GM19328 (cell line): ENCODE results near the gene GNG2.
A peak's percentile ranks its signal among the peaks of the same experiment; 100 is the strongest.

ENCODE experiments used
- ATAC-seq: cut with Tn5 transposase; IDR thresholded peaks from one replicate; pipeline ENCODE4 v1.9.1; 2021; ENCODE audit warnings: mild to moderate bottlenecking, moderate library complexity; ENCODE audit not compliant: unreplicated experiment

Gene GNG2

GRCh38 chr14:51989293-51990234 lies 129.2 kb downstream of the GNG2 start, which contains the start of gene RTRAF:
Gene RTRAF, plus strand, starts transcription at chr14:51989546. Its CDS starts 94 bp downstream, at chr14:51989640.
- peak; percentile 91 for ATAC-seq

DNA sequence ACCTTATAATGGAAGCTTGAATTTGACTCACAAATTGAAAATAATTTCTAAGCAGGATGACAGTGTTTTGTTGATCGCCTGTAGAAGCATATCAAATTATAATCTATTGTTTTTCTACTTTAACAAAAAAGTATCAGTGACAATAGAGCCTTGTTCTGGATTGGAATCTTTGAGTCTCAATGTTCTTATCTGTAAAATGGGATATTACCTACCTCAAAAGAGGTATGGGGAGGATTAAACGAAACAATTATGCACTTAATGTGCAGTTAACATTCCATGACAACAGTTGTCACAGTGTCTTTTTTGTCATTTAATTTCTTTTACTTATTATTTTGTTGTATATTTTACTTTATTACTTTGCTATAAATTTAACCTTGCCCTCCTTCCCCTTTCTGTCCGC lies 130.1 kb downstream of the GNG2 start:
- no peak for ATAC-seq

DNA sequence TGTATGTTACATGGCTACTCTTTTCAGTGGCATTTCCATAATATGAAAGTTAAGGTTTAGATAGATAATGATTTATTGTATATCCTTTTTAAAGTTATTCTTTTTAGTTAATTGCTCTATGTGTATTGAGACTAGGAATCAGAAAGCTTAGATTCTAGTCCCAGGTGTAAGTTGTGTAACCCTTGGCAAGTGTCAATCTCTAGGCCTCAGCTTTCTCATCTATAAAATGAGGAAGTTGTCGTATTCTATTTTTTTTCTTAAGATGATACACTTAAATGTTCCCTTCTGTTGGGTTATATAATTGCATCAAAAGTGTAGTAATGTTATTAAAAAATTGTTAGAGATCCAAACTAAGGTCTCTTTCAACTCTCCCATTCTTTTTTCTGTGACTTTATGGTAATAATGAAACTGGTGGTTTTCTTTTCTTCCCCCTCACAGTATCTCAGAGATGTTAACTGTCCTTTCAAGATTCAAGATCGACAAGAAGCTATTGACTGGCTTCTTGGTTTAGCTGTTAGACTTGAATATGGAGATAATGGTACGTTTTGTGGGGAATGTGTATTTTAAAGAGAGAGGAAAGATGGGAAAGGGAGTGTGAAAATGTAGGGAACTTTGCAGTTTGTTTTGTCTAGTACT lies 133.0 kb downstream of the GNG2 start:
- no peak for ATAC-seq

DNA sequence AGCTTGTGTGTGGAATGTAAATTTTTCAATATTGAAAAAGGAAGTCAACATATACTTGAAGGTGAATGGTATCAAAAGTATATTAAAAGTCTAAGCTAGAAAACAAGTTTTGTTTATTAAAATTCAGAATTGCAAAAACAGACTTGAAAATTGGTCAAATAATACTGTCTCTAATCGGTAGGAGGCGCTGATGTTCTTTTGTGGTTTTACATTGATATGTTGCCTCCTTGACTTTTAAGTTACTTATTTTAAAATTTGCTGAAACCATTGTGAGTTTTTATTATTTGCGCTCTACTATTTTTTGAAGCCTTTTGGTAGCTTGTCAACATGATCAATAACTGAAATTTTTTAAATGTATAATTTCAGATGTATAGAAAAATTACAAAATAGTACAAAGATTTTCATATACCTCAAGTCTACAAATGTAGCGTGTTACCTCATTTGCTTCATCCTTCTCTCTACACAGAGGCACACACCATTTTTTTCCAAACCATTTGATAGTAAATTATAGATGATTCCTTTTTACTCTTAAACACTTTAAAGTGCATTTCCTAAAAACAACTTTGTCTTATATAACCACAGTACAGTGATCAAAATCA lies 135.8 kb downstream of the GNG2 start:
- no peak for ATAC-seq

GRCh38 chr14:51998348-51998747 lies 137.9 kb downstream of the GNG2 start:
- no peak for ATAC-seq

- ATAC-seq: no peak
These were observed 138.7 kb downstream of the GNG2 start for GRCh38 chr14:51999084-51999483.

DNA sequence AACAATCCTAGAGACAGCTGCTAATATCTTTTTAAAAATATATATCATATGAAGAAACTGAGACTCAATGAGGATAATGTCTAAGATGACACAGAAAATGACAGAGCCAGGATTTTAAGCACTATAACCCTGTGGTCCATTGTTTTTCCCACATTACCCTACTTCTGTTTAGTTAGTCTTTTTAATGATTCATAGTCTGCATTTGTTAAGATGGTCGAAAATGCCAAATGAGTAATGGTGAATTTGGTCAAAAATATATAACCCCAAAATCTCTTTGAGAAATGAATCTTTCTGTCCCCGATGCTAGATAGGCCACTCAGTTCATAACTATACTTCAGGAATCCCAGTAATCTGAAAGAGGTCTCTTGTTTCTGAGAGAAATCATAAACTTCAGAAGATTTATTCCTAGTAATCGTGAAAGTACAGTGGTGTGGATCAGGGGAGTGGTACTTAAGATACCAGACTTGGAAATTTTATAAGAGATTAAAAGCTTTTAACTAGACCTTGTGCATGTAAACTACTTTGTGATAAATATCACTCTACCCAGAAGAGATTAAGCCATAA lies 139.7 kb downstream of the GNG2 start:
- no peak for ATAC-seq

DNA sequence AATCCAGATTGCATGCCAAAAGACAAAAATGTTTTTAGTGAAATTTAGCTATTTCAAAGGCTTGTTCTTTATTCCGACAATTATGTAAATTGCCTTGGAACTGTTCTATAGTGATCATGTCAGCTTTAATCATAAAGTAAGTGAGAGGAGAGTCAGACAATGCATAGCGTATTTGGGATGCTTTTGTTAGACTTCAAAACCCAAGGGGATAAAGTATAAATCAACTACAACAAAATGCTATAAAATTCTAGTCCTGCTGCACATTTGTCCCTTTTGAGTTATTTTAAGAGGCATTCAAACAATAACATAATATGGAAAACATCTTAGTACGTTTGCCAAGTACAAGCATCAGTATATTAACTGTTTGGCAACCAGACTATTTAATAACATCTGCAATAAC lies 140.3 kb downstream of the GNG2 start:
- ATAC-seq: no peak

DNA sequence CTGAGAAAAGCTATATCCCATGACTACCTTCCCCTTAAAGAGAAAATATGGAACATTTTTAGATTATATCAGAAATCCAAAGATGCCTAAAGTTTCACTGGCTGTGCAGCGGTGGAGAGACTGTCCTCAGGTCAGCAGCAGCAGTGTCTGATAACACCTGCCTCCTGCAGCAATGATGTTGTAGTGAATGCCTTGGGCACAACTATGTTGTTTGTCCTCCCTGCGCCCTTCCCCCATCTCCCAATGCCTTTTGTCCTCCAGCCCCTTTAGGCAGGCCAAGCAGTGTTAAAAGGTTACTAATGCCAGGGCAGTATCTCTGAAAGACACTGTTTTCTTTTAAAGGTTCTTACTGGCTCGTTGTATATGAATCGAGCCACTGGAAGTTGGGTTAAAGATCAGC lies 142.1 kb downstream of the GNG2 start:
- ATAC-seq: no peak

GRCh38 chr14:52003324-52003723 lies 142.9 kb downstream of the GNG2 start:
- no peak for ATAC-seq

DNA sequence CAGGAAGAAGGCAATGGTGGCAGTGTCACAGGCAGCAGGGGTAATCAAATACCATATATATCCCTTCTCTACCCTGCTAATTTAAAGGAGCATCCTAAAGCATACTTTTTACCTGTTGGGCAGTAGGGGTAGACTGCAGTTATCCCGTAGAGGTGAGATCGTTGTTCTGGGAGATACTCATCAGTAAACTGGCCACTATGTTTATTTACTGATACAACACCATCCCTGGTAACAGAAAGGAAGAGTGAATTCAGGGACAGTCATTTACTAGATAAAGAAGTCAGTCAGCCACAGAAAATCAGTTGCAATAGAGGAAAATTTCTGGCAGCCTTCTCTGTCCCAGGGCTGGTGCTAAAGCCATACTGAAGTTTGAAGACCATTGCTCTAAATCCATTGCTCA lies 145.2 kb downstream of the GNG2 start:
- ATAC-seq: no peak

DNA sequence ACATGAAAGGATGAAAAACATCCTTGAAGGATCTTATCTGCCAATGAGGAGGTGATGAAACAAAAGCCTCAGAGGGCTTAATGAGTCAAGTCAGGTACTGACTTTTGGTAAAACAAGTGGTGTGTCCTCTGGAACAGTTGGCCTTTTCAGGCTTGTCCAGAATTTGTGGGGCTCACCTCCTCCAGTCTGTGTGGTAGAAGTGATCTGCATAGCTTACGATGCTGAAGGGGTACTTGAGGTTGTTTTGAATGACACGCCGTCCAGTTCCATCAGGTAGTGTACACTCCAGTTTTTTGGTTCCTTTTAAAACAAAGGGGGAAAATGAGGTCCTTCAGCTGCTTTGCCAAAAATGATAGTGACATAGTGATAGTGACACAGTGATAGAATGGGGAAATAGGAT lies 145.9 kb downstream of the GNG2 start:
- ATAC-seq: no peak

DNA sequence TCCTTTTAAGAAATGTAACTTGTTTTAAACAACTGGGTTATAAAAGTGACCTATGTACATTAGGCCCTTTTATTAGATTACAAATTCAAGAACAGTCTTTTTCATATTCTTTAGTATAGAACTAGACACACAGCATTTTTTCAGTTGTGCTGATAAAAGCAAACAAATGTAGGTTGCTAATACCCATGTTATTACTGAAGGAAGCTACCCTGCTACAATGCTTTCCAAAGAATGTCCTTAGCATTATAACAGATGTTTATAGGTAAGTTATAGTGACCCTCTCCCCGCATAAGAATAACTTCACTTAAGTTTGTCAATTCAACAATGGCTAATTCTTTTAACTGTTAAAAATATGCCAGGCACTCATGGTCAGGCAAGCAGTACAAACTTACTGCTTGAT lies 146.8 kb downstream of the GNG2 start:
- ATAC-seq: no peak

GRCh38 chr14:52007637-52008036 lies 147.2 kb downstream of the GNG2 start:
- no peak for ATAC-seq

GRCh38 chr14:52008136-52008535 lies 147.7 kb downstream of the GNG2 start:
- no peak for ATAC-seq

DNA sequence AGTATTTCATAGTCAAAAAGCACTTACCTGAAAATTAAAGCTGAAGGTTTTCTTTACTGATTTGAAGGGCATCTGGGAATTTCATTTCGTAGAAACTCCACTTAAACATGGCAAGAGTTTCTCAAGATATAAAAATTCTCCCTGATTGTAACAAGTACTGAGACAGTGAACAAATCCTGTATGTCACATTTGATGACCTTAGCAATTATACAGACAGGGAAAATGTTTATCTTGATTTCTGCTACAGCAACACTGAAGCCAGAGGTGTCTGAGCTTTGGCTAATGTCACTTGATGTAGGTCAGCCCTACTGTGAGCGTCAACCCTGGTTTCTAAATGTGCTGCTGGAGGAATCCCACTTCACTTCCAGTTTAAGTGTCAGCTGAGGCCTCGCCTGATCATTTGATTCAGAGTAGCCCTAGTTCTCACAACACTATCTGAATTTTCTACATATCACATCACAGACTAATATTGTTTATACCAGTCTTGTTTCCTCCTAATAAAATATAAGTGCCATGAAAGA lies 149.8 kb downstream of the GNG2 start:
- ATAC-seq: no peak

- ATAC-seq: no peak
These were observed 151.1 kb downstream of the GNG2 start for GRCh38 chr14:52011523-52011922.

GRCh38 chr14:52012635-52013034 lies 152.2 kb downstream of the GNG2 start:
- no peak for ATAC-seq

DNA sequence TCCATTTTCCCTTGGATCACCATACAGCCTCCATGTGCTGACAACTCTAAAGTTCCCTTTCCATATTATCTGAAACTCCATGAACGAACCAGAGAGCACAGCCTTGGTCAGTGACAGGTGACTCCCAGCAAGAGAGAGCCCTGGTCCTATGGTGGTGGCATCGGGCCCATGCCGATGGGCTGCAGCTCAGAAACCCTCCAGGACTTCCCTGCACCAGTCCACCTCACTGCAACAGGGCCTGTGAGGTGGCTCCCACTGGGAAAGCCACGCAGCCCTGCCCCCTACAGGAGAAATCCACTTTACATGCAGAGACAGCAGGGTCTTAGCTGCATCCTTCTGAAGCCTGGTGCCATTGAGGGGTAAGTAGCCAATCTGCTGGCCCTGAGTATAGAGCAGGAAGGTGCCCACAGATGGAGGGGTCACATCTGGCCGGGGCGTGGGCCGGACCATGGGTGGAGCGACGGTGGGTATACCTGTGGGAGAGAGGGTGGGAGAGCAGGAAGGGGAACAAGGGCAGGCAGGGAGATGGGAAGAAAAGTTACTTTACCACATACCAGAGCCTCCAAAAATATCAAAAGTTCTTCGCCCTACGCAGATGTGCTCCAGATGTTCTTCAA lies 153.7 kb downstream of the GNG2 start:
- ATAC-seq: no peak

DNA sequence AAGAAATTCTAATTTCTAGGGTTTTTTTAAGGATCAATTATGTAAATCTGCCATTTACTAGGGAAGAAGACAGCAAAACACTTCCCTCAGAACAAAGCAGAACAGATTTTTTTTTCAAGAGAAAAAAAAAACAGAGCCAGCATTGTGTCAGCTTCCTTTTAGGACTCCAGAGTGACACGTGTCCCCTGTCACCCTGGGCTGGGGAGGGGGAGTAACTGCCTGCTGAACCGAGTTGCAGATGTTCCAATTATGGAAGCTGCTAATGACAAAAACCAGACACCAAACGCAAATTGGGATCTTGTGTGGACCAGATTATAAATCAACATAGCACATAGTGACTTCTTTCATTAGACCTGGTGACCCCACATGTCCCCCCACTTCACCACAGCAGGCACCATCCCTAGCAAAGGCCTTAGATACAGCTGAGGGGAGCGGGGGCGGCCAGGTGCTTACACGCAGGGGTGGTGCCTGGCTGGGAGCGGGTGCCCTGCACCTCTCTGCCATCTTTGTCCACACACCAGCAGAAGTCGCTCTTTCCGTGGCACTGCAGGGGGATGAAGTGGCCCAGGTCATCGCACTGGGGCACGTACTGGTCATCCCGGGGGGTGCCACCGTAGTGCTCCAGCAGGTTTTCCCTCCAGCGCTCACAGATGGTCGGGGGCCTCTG lies 154.3 kb downstream of the GNG2 start:
- no peak for ATAC-seq
